HepG2 (cell line): ENCODE measurements around the gene MROH2A. TPM values are rescaled to one million over a fixed set of nuclear protein-coding genes. Genes with fewer than 3 reads are reported as not detected.

Experiments used
- ATAC-seq: fragments of 200-7000 bp; cut with Tn5 transposase; 3 replicates; pipeline ENCODE4 v1.9.1; 2020; ENCODE audit warnings: mild to moderate bottlenecking, moderate library complexity
- BruUV-seq: library from RNA; stranded (reverse); fragments of 400-500 nt; replicated peaks from 2 replicates; lab custom pipeline; 2021; lab: Mats Ljungman, UMichigan
- CTCF ChIA-PET: fragments of 300-600 bp; formaldehyde crosslinking; extraction: SDS; loops from one replicate; lab custom pipeline; 2021; ENCODE audit warnings: low total read pairs, inconsistent platforms, low intra/inter-chr PET ratio; lab: Yijun Ruan, JAX
- POLR2A ChIA-PET: fragments of 350-600 bp; sonication (Branson Sonifier 250); formaldehyde crosslinking; loops from one replicate; lab custom pipeline; 2020; ENCODE audit warnings: antibody characterized with exemption, inconsistent platforms; lab: Yijun Ruan, JAX
- DNase-seq: peaks from one replicate; pipeline ENCODE4 v3.0.0-alpha.2; 2015; ENCODE audit warnings: low spot score
- FAIRE-seq: peaks from 3 replicates; lab custom pipeline; 2011; peaks lifted over from hg19 to GRCh38; lab: Jason Lieb, UNC
- H2AFZ ChIP-seq: one replicate; pipeline ENCODE4 v1.6.1; 2011; ENCODE audit warnings: low read length, inconsistent platforms
- H3K27ac ChIP-seq: fragments of 300-600 bp; 3 replicates; pipeline ENCODE4 v1.8.0; 2011; ENCODE audit warnings: mixed run types, mild to moderate bottlenecking, mixed read lengths, low read length, inconsistent platforms; ENCODE audit not compliant: insufficient read depth; ENCODE audit errors: extremely low read length
- H3K27me3 ChIP-seq, 2 experiments: fragments of 200-600 bp in 1 of 2; 2 replicates in 1 of 2; 3 replicates in 1 of 2; pipeline versions ENCODE4 v1.6.0 to v1.8.0; 2011; ENCODE audit warnings: low read length in 2 of 2, mild to moderate bottlenecking in 2 of 2, moderate library complexity in 2 of 2, inconsistent platforms in 1 of 2; ENCODE audit not compliant: insufficient read depth in 2 of 2, control insufficient read depth in 1 of 2
- H3K36me3 ChIP-seq, 2 experiments: fragments of 200-600 bp in 1 of 2; replicated peaks in 1 of 2; 2 replicates in 1 of 2; 3 replicates in 1 of 2; pipeline versions ENCODE4 v1.5.1 to v1.8.0; 2011; ENCODE audit warnings: low read length in 2 of 2, inconsistent platforms in 1 of 2; ENCODE audit not compliant: insufficient read depth in 2 of 2, control insufficient read depth in 1 of 2
- H3K4me1 ChIP-seq: 2 replicates; pipeline ENCODE4 v1.5.1; 2012; ENCODE audit warnings: low read length, inconsistent platforms; ENCODE audit not compliant: insufficient read depth
- H3K4me2 ChIP-seq: 2 replicates; pipeline ENCODE4 v1.6.0; 2011; ENCODE audit warnings: low read depth, low read length, inconsistent platforms
- H3K4me3 ChIP-seq, 3 experiments: fragments of 200-600 bp in 1 of 3; sonication (generic), shearing (Covaris generic) in 1 of 3; replicated peaks in 1 of 3; 2 replicates each; pipeline ENCODE4 v1.5.1; 2011 to 2016; ENCODE audit warnings: low read length in 3 of 3, inconsistent platforms in 2 of 3, low read depth in 2 of 3, mild to moderate bottlenecking in 2 of 3, control low read depth in 1 of 3, mixed read lengths in 1 of 3; ENCODE audit not compliant: insufficient read depth in 1 of 3
- H3K79me2 ChIP-seq: one replicate; pipeline ENCODE4 v1.6.1; 2011; ENCODE audit warnings: low read length, inconsistent platforms; ENCODE audit not compliant: insufficient read depth
- H3K9ac ChIP-seq: 2 replicates; pipeline ENCODE4 v1.6.0; 2011; ENCODE audit warnings: mild to moderate bottlenecking, low read depth, low read length, inconsistent platforms; ENCODE audit not compliant: insufficient read depth
- H3K9me3 ChIP-seq: 2 replicates; pipeline ENCODE4 v1.5.1; 2012; ENCODE audit warnings: mild to moderate bottlenecking, low read length
- H4K20me1 ChIP-seq: 2 replicates; pipeline ENCODE4 v1.6.0; 2011; ENCODE audit warnings: inconsistent platforms, mild to moderate bottlenecking, low read length, moderate library complexity; ENCODE audit not compliant: insufficient read depth
- DNMT3B ChIP-seq: conservative IDR thresholded peaks from 2 replicates; pipeline ENCODE4 v1.6.1; 2016; ENCODE audit warnings: missing biosample characterization, control low read depth
- EZH2 ChIP-seq: conservative IDR thresholded peaks from 2 replicates; pipeline ENCODE4 v1.6.1; 2012; ENCODE audit warnings: mild to moderate bottlenecking, low read depth, low read length, moderate library complexity
- GZF1 ChIP-seq: sonication (generic); formaldehyde crosslinking; IDR thresholded peaks from 2 replicates; pipeline ENCODE4 v1.5.1; 2020; ENCODE audit warnings: mild to moderate bottlenecking, missing genetic modification reagents
- MAFK ChIP-seq, 2 experiments: IDR thresholded peaks in 1 of 2; conservative IDR thresholded peaks in 1 of 2; 2 replicates each; pipeline ENCODE4 v1.6.1; 2011; ENCODE audit warnings: improper control_type of control experiment in 2 of 2, low read length in 2 of 2
- NR2F6 ChIP-seq, 2 experiments: IDR thresholded peaks; 2 replicates each; pipeline ENCODE4 v1.6.1; 2016; ENCODE audit warnings: antibody characterized with exemption in 1 of 2, mild to moderate bottlenecking in 1 of 2
- RARG ChIP-seq: sonication (generic); formaldehyde crosslinking; IDR thresholded peaks from 2 replicates; pipeline ENCODE4 v1.4.0; 2020; ENCODE audit warnings: low read depth, mild to moderate bottlenecking, missing genetic modification reagents
- SKIL ChIP-seq: sonication (generic); formaldehyde crosslinking; IDR thresholded peaks from 2 replicates; pipeline ENCODE4 v1.8.0; 2022; ENCODE audit warnings: missing genetic modification reagents, mild to moderate bottlenecking, moderate library complexity, borderline replicate concordance
- TP53 ChIP-seq: sonication (generic); formaldehyde crosslinking; conservative IDR thresholded peaks from 2 replicates; pipeline ENCODE4 v1.4.0; 2020; ENCODE audit warnings: missing genetic modification reagents
- XRCC5 ChIP-seq: fragments of 200-400 bp; formaldehyde crosslinking; optimal IDR thresholded peaks from 2 replicates; pipeline ENCODE3; 2017; ENCODE audit warnings: mild to moderate bottlenecking, low read length
- ZBTB7A ChIP-seq: sonication (generic); formaldehyde crosslinking; IDR thresholded peaks from 2 replicates; pipeline ENCODE4 v1.8.0; 2022; ENCODE audit warnings: mild to moderate bottlenecking, missing genetic modification reagents
- ZNF230 ChIP-seq: sonication (generic); formaldehyde crosslinking; IDR thresholded peaks from 2 replicates; pipeline ENCODE4 v1.4.0; 2020; ENCODE audit warnings: mild to moderate bottlenecking, missing genetic modification reagents
- ZNF232 ChIP-seq: sonication (generic); formaldehyde crosslinking; IDR thresholded peaks from 2 replicates; pipeline ENCODE4 v1.4.0; 2020; ENCODE audit warnings: missing genetic modification reagents, borderline replicate concordance
- ZNF274 ChIP-seq: sonication (generic); formaldehyde crosslinking; IDR thresholded peaks from 2 replicates; pipeline ENCODE4 v1.5.1; 2020; ENCODE audit warnings: mild to moderate bottlenecking, missing genetic modification reagents
- WGBS: methylation state at CpG from one replicate; pipeline ENCODE4 v1.1.6; 2017; ENCODE audit warnings: low lambda C conversion rate; 5-methylcytosine and 5-hydroxymethylcytosine counted together
- in situ Hi-C: cut with HindIII; loops from 2 replicates; pipeline ENCODE4 v1.10.0; 2017; ENCODE audit warnings: low pct_unique_long_range_greater_than_20kb; ENCODE audit not compliant: extremely low pct_ligation_motif_present
- intact Hi-C: fragments of 100-400 bp; cut with micrococcal nuclease; formaldehyde crosslinking; loops from one replicate; pipeline ENCODE4 v1.10.0; 2022; ENCODE audit not compliant: unreplicated experiment
- polyA plus RNA-seq, 8 experiments: library from polyadenylated mRNA; depleted of rRNA in 3 of 8; stranded (reverse) in 7 of 8; unstranded in 1 of 8; fragments of >200 nt; fragmentation: Illumina TruSeq in 4 of 8; extraction: Trizol in 4 of 8; gene quantifications; 2 replicates each; pipeline versions ENCODE4 v1.2.1 to v1.2.3, GENCODE V29; 2011 to 2016; ENCODE audit warnings: low read depth in 4 of 8, missing spikeins in 1 of 8, mixed read lengths in 1 of 8; ENCODE audit not compliant: insufficient read depth in 1 of 8
- total RNA-seq, 5 experiments: library from RNA; depleted of rRNA; stranded (reverse); fragments of >200 nt; fragmentation: Illumina TruSeq; extraction: Trizol; gene quantifications; 2 replicates each; pipeline ENCODE4 v1.2.3, GENCODE V29; 2016; ENCODE audit warnings: low read depth in 1 of 5
- TF ChIP-seq, protein P1 (sequence below): sonication (generic); formaldehyde crosslinking; IDR thresholded peaks from 2 replicates; pipeline ENCODE4 v1.4.0; 2020; ENCODE audit warnings: missing genetic modification reagents, borderline replicate concordance
- TF ChIP-seq, protein P2 (sequence below): sonication (generic); formaldehyde crosslinking; IDR thresholded peaks from 2 replicates; pipeline ENCODE4 v1.4.0; 2020; ENCODE audit warnings: missing genetic modification reagents

MROH2A gene
- total and polyA plus RNA-seq, 2 of the 13 experiments (the other 11 are each of a cell fraction or from before 2014, with no cell fraction given), result 0.03 to 0.04 TPM

GRCh38 chr2:233768076-233768475, 10.1 kb upstream of the MROH2A start:
- WGBS, result 71% methylated on average over 4 of the region's 4 CpGs
- FAIRE-seq (no peak), ATAC-seq (no peak), DNase-seq (no peak)
- in situ Hi-C loops (no loop called here), intact Hi-C loops (no loop called here)
- Histone ChIP-seq H3K36me3 (no peaks in the 10 kb centered on the region), H3K4me2 (no peak overlapping the region), H3K9me3 (no peaks in the 10 kb centered on the region), H3K79me2 (no peaks in the 10 kb centered on the region), H4K20me1 (no peaks in the 10 kb centered on the region), H3K4me1 (no peaks in the 10 kb centered on the region), H3K27ac (no peak overlapping the region), H2AFZ (no peak overlapping the region), H3K4me3 (no peak overlapping the region), H3K9ac (no peak overlapping the region), H3K27me3 (peaks cover 4 to 38% of the 10 kb centered on the region in 2 experiments; a peak in 4 of 5 replicates)
- CTCF ChIA-PET, result no interaction called here
- POLR2A ChIA-PET, result no interaction called here
- TF ChIP-seq ZNF232 (no peak), GZF1 (CRISPR knock-in tag) (no peak), DNMT3B (CRISPR knock-in tag) (no peak), MAFK (conservative IDR thresholded peaks at IDR 0.05 in 1 of 2, IDR thresholded peaks at IDR 0.05 in 1 of 2; ENCODE audit: low read length in 2 of 2) (no peak), ZBTB7A (CRISPR knock-in tag) (no peak), RARG (CRISPR knock-in tag) (no peak), XRCC5 (no peak), ZNF274 (CRISPR knock-in tag) (no peak), EZH2 (no peak), NR2F6 (IDR thresholded peaks at IDR 0.05) (no peak), NR2F6 (CRISPR knock-in tag; IDR thresholded peaks at IDR 0.05) (no peak), ZNF230 (CRISPR knock-in tag) (no peak), SKIL (no peak), TP53 (CRISPR knock-in tag) (no peak)
- TF ChIP-seq, protein P1, sequence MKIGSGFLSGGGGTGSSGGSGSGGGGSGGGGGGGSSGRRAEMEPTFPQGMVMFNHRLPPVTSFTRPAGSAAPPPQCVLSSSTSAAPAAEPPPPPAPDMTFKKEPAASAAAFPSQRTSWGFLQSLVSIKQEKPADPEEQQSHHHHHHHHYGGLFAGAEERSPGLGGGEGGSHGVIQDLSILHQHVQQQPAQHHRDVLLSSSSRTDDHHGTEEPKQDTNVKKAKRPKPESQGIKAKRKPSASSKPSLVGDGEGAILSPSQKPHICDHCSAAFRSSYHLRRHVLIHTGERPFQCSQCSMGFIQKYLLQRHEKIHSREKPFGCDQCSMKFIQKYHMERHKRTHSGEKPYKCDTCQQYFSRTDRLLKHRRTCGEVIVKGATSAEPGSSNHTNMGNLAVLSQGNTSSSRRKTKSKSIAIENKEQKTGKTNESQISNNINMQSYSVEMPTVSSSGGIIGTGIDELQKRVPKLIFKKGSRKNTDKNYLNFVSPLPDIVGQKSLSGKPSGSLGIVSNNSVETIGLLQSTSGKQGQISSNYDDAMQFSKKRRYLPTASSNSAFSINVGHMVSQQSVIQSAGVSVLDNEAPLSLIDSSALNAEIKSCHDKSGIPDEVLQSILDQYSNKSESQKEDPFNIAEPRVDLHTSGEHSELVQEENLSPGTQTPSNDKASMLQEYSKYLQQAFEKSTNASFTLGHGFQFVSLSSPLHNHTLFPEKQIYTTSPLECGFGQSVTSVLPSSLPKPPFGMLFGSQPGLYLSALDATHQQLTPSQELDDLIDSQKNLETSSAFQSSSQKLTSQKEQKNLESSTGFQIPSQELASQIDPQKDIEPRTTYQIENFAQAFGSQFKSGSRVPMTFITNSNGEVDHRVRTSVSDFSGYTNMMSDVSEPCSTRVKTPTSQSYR, result no peak
- TF ChIP-seq, protein P2, sequence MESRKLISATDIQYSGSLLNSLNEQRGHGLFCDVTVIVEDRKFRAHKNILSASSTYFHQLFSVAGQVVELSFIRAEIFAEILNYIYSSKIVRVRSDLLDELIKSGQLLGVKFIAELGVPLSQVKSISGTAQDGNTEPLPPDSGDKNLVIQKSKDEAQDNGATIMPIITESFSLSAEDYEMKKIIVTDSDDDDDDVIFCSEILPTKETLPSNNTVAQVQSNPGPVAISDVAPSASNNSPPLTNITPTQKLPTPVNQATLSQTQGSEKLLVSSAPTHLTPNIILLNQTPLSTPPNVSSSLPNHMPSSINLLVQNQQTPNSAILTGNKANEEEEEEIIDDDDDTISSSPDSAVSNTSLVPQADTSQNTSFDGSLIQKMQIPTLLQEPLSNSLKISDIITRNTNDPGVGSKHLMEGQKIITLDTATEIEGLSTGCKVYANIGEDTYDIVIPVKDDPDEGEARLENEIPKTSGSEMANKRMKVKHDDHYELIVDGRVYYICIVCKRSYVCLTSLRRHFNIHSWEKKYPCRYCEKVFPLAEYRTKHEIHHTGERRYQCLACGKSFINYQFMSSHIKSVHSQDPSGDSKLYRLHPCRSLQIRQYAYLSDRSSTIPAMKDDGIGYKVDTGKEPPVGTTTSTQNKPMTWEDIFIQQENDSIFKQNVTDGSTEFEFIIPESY (CRISPR knock-in tag), result no peak
- BruUV-seq, result no TSS peak
